ENCODE results near the gene SECISBP2L.

SECISBP2L gene

GRCh38 chr15:48965972-48966371 lies 80.3 kb downstream of the SECISBP2L start:
- Histone ChIP-seq H3K27me3 (ENCODE audit: insufficient read depth, insufficient read length) (peaks cover 29% of the 10 kb centered on the region), H3K9ac (ENCODE audit: insufficient read length, low read depth) (no peak overlapping the region), H3K4me3 (ENCODE audit: insufficient read length, low read depth) (no peak overlapping the region), H3K4me1 (ENCODE audit: insufficient read depth, insufficient read length) (peaks cover 5% of the 10 kb centered on the region), H3K36me3 (ENCODE audit: insufficient read depth, insufficient read length, low read length) (no peaks in the 10 kb centered on the region), H3K9me3 (ENCODE audit: insufficient read depth, low read length) (no peaks in the 10 kb centered on the region)
- no peak for DNase-seq (ENCODE audit: low read depth, low spot score)
- no peak for TF ChIP-seq SUZ12 (IDR thresholded peaks at IDR 0.05; ENCODE audit: extremely low read depth, insufficient read depth, insufficient read length)
- no peak for TF ChIP-seq YY1 (IDR thresholded peaks at IDR 0.05; ENCODE audit: insufficient read depth, insufficient read length)
- no peak for TF ChIP-seq ZNF274 (IDR thresholded peaks at IDR 0.05; ENCODE audit: low read depth, low read length)

- peaks cover 31% of the 10 kb centered on the region for H3K27me3 ChIP-seq (ENCODE audit: insufficient read depth, insufficient read length)
- no peak overlapping the region for H3K4me3 ChIP-seq (ENCODE audit: insufficient read length, low read depth)
- DNase-seq (ENCODE audit: low read depth, low spot score), result no peak
- no peaks in the 10 kb centered on the region for H3K9me3 ChIP-seq (ENCODE audit: insufficient read depth, low read length)
- peaks cover 5% of the 10 kb centered on the region for H3K4me1 ChIP-seq (ENCODE audit: insufficient read depth, insufficient read length)
- no peak overlapping the region for H3K9ac ChIP-seq (ENCODE audit: insufficient read length, low read depth)
- H3K36me3 ChIP-seq (ENCODE audit: insufficient read depth, insufficient read length, low read length), result no peaks in the 10 kb centered on the region
- TF ChIP-seq YY1 (IDR thresholded peaks at IDR 0.05; ENCODE audit: insufficient read depth, insufficient read length) (no peak), SUZ12 (IDR thresholded peaks at IDR 0.05; ENCODE audit: extremely low read depth, insufficient read depth, insufficient read length) (no peak), ZNF274 (IDR thresholded peaks at IDR 0.05; ENCODE audit: low read depth, low read length) (no peak)
Observed at GRCh38 chr15:48964898-48965297, 81.3 kb downstream of the SECISBP2L start.

GRCh38 chr15:48963524-48964113 lies 82.6 kb downstream of the SECISBP2L start, which contains the start of gene SHC4:
Gene SHC4 (minus strand): TSS chr15:48963919. CDS start chr15:48963015, 904 bp downstream.
- Histone ChIP-seq H3K4me1 (ENCODE audit: insufficient read depth, insufficient read length) (peaks cover 5% of the 10 kb centered on the region), H3K9ac (ENCODE audit: insufficient read length, low read depth) (peak within 1 kb of the TSS; percentile 64), H3K36me3 (ENCODE audit: insufficient read depth, insufficient read length, low read length) (no peaks in the 10 kb centered on the region), H3K4me3 (ENCODE audit: insufficient read length, low read depth) (peak within 1 kb of the TSS; percentile 54), H3K9me3 (ENCODE audit: insufficient read depth, low read length) (no peaks in the 10 kb centered on the region), H3K27me3 (ENCODE audit: insufficient read depth, insufficient read length) (peaks cover 31% of the 10 kb centered on the region)
- DNase-seq (ENCODE audit: low read depth, low spot score), result peak; percentile 46
- no peak for TF ChIP-seq ZNF274 (IDR thresholded peaks at IDR 0.05; ENCODE audit: low read depth, low read length)
- no peak for TF ChIP-seq YY1 (IDR thresholded peaks at IDR 0.05; ENCODE audit: insufficient read depth, insufficient read length)
- no peak for TF ChIP-seq SUZ12 (IDR thresholded peaks at IDR 0.05; ENCODE audit: extremely low read depth, insufficient read depth, insufficient read length)

GRCh38 chr15:48962662-48963523 lies 83.4 kb downstream of the SECISBP2L start:
- no peak for DNase-seq (ENCODE audit: low read depth, low spot score)

GRCh38 chr15:48955967-48956366 lies 90.3 kb downstream of the SECISBP2L start:
- no peaks in the 10 kb centered on the region for H3K4me1 ChIP-seq (ENCODE audit: insufficient read depth, insufficient read length)
- TF ChIP-seq YY1 (IDR thresholded peaks at IDR 0.05; ENCODE audit: insufficient read depth, insufficient read length), result no peak
- peaks cover 2% of the 10 kb centered on the region for H3K27me3 ChIP-seq (ENCODE audit: insufficient read depth, insufficient read length)
- H3K9me3 ChIP-seq (ENCODE audit: insufficient read depth, low read length), result no peaks in the 10 kb centered on the region
- no peak overlapping the region for H3K4me3 ChIP-seq (ENCODE audit: insufficient read length, low read depth)
- DNase-seq (ENCODE audit: low read depth, low spot score), result no peak
- H3K9ac ChIP-seq (ENCODE audit: insufficient read length, low read depth), result no peak overlapping the region
- no peaks in the 10 kb centered on the region for H3K36me3 ChIP-seq (ENCODE audit: insufficient read depth, insufficient read length, low read length)

More at GRCh38 chr15:48962662-48963523, 83.4 kb downstream of the SECISBP2L start:
- Histone ChIP-seq H3K4me3 (ENCODE audit: insufficient read length, low read depth) (peak overlapping the region; percentile 54), H3K9me3 (ENCODE audit: insufficient read depth, low read length) (no peaks in the 10 kb centered on the region), H3K27me3 (ENCODE audit: insufficient read depth, insufficient read length) (peaks cover 31% of the 10 kb centered on the region), H3K4me1 (ENCODE audit: insufficient read depth, insufficient read length) (peaks cover 5% of the 10 kb centered on the region), H3K36me3 (ENCODE audit: insufficient read depth, insufficient read length, low read length) (no peaks in the 10 kb centered on the region), H3K9ac (ENCODE audit: insufficient read length, low read depth) (peak overlapping the region; percentile 64)
- TF ChIP-seq YY1 (IDR thresholded peaks at IDR 0.05; ENCODE audit: insufficient read depth, insufficient read length), result no peak
- TF ChIP-seq SUZ12 (IDR thresholded peaks at IDR 0.05; ENCODE audit: extremely low read depth, insufficient read depth, insufficient read length), result no peak
- TF ChIP-seq ZNF274 (IDR thresholded peaks at IDR 0.05; ENCODE audit: low read depth, low read length), result no peak

GRCh38 chr15:48955370-48955769 lies 90.9 kb downstream of the SECISBP2L start:
- H3K27me3 ChIP-seq (ENCODE audit: insufficient read depth, insufficient read length), result no peaks in the 10 kb centered on the region
- H3K4me1 ChIP-seq (ENCODE audit: insufficient read depth, insufficient read length), result no peaks in the 10 kb centered on the region
- TF ChIP-seq YY1 (IDR thresholded peaks at IDR 0.05; ENCODE audit: insufficient read depth, insufficient read length), result no peak
- TF ChIP-seq SUZ12 (IDR thresholded peaks at IDR 0.05; ENCODE audit: extremely low read depth, insufficient read depth, insufficient read length), result no peak
- no peak for TF ChIP-seq ZNF274 (IDR thresholded peaks at IDR 0.05; ENCODE audit: low read depth, low read length)
- H3K4me3 ChIP-seq (ENCODE audit: insufficient read length, low read depth), result no peak overlapping the region
- H3K36me3 ChIP-seq (ENCODE audit: insufficient read depth, insufficient read length, low read length), result no peaks in the 10 kb centered on the region
- no peaks in the 10 kb centered on the region for H3K9me3 ChIP-seq (ENCODE audit: insufficient read depth, low read length)
- H3K9ac ChIP-seq (ENCODE audit: insufficient read length, low read depth), result no peak overlapping the region
- DNase-seq (ENCODE audit: low read depth, low spot score), result no peak

GRCh38 chr15:48954538-48954937 lies 91.7 kb downstream of the SECISBP2L start:
- TF ChIP-seq SUZ12 (IDR thresholded peaks at IDR 0.05; ENCODE audit: extremely low read depth, insufficient read depth, insufficient read length) (no peak), YY1 (IDR thresholded peaks at IDR 0.05; ENCODE audit: insufficient read depth, insufficient read length) (no peak), ZNF274 (IDR thresholded peaks at IDR 0.05; ENCODE audit: low read depth, low read length) (no peak)
- Histone ChIP-seq H3K9me3 (ENCODE audit: insufficient read depth, low read length) (no peaks in the 10 kb centered on the region), H3K9ac (ENCODE audit: insufficient read length, low read depth) (no peak overlapping the region), H3K4me1 (ENCODE audit: insufficient read depth, insufficient read length) (no peaks in the 10 kb centered on the region), H3K27me3 (ENCODE audit: insufficient read depth, insufficient read length) (no peaks in the 10 kb centered on the region), H3K36me3 (ENCODE audit: insufficient read depth, insufficient read length, low read length) (no peaks in the 10 kb centered on the region), H3K4me3 (ENCODE audit: insufficient read length, low read depth) (no peak overlapping the region)
- no peak for DNase-seq (ENCODE audit: low read depth, low spot score)

All from NT2/D1 (cell line).